HEK293 (cell line): ENCODE results near the gene TRIM44.

Experiments
- CTCF ChIA-PET: fragments of 350-600 bp; formaldehyde crosslinking; extraction: SDS; loops from one replicate; lab custom pipeline; 2021; ENCODE audit warnings: antibody characterized with exemption; lab: Yijun Ruan, JAX
- POLR2A ChIA-PET: fragments of 300-600 bp; formaldehyde crosslinking; extraction: SDS; loops from one replicate; lab custom pipeline; 2020; ENCODE audit warnings: antibody characterized with exemption, inconsistent platforms; lab: Yijun Ruan, JAX
- H3K27ac ChIP-seq: fragments of 200-500 bp; sonication (Bioruptor generic); 2 replicates; pipeline ENCODE4 v1.5.1; 2014; ENCODE audit warnings: low read depth, low read length, control low read depth, inconsistent platforms; ENCODE audit errors: extremely low read depth
- H3K36me3 ChIP-seq, 2 experiments: fragments of 200-500 bp in 1 of 2; sonication (Bioruptor generic) in 1 of 2; 1 replicate in 1 of 2; 2 replicates in 1 of 2; pipeline ENCODE4 v1.5.1; 2014 to 2017; ENCODE audit warnings: inconsistent platforms in 2 of 2, low read length in 2 of 2; ENCODE audit not compliant: control insufficient read depth in 2 of 2, insufficient read depth in 1 of 2
- H3K4me1 ChIP-seq: fragments of 200-500 bp; sonication (Bioruptor generic); 2 replicates; pipeline ENCODE4 v1.5.1; 2014; ENCODE audit warnings: mild to moderate bottlenecking, low read length, inconsistent platforms; ENCODE audit not compliant: control insufficient read depth, insufficient read depth
- H3K4me3 ChIP-seq: 2 replicates; pipeline ENCODE4 v1.5.1; 2011; ENCODE audit warnings: low read depth, mild to moderate bottlenecking, control low read depth, low read length, moderate library complexity
- H3K9me3 ChIP-seq: fragments of 200-500 bp; sonication (Bioruptor generic); 2 replicates; pipeline ENCODE4 v1.5.1; 2014; ENCODE audit warnings: low read depth, low read length, inconsistent platforms; ENCODE audit not compliant: control insufficient read depth, insufficient read depth
- BCL11A ChIP-seq: fragments of 450-650 bp; formaldehyde crosslinking; IDR thresholded peaks from 2 replicates; pipeline ENCODE4 v1.5.1; 2016; ENCODE audit warnings: low read depth, missing biosample characterization, missing genetic modification characterization
- GLI4 ChIP-seq: fragments of 450-650 bp; formaldehyde crosslinking; IDR thresholded peaks from 2 replicates; pipeline ENCODE4 v1.5.1; 2016; ENCODE audit warnings: missing biosample characterization, missing genetic modification characterization
- HOXA7 ChIP-seq: sonication (generic); formaldehyde crosslinking; IDR thresholded peaks from 2 replicates; pipeline ENCODE4 v1.8.1; 2022; ENCODE audit warnings: missing genetic modification reagents, borderline replicate concordance
- SALL2 ChIP-seq: fragments of 450-650 bp; formaldehyde crosslinking; IDR thresholded peaks from 2 replicates; pipeline ENCODE4 v1.5.0; 2017; ENCODE audit warnings: missing biosample characterization, mild to moderate bottlenecking, missing genetic modification characterization, borderline replicate concordance
- ZBTB17 ChIP-seq: fragments of 450-650 bp; formaldehyde crosslinking; IDR thresholded peaks from 2 replicates; pipeline ENCODE4 v1.5.1; 2016; ENCODE audit warnings: missing biosample characterization, missing genetic modification characterization
- ZFHX2 ChIP-seq: fragments of 450-650 bp; formaldehyde crosslinking; conservative IDR thresholded peaks from 2 replicates; pipeline ENCODE4 v1.5.1; 2016; ENCODE audit warnings: missing biosample characterization, missing genetic modification characterization
- ZFP3 ChIP-seq: fragments of 450-650 bp; formaldehyde crosslinking; IDR thresholded peaks from 2 replicates; pipeline ENCODE4 v1.5.1; 2016; ENCODE audit warnings: low read depth, missing biosample characterization, missing genetic modification characterization
- ZFP69B ChIP-seq: fragments of 450-650 bp; formaldehyde crosslinking; IDR thresholded peaks from 2 replicates; pipeline ENCODE4 v1.5.1; 2016; ENCODE audit warnings: missing biosample characterization, missing genetic modification characterization
- ZNF155 ChIP-seq: fragments of 450-650 bp; formaldehyde crosslinking; IDR thresholded peaks from 2 replicates; pipeline ENCODE4 v1.5.1; 2016; ENCODE audit warnings: missing biosample characterization, missing genetic modification characterization
- ZNF2 ChIP-seq: fragments of 450-650 bp; formaldehyde crosslinking; IDR thresholded peaks from 2 replicates; pipeline ENCODE4 v1.5.1; 2016; ENCODE audit warnings: missing biosample characterization, missing genetic modification characterization
- ZNF23 ChIP-seq: fragments of 450-650 bp; formaldehyde crosslinking; IDR thresholded peaks from 2 replicates; pipeline ENCODE4 v1.5.1; 2016; ENCODE audit warnings: missing biosample characterization, missing genetic modification characterization, borderline replicate concordance
- ZNF324 ChIP-seq: fragments of 450-650 bp; formaldehyde crosslinking; IDR thresholded peaks from 2 replicates; pipeline ENCODE4 v1.5.1; 2016; ENCODE audit warnings: missing biosample characterization, missing genetic modification characterization
- ZNF335 ChIP-seq: fragments of 450-650 bp; formaldehyde crosslinking; conservative IDR thresholded peaks from 2 replicates; pipeline ENCODE4 v1.5.1; 2016; ENCODE audit warnings: missing biosample characterization, missing genetic modification characterization
- ZNF37A ChIP-seq: fragments of 450-650 bp; IDR thresholded peaks from 2 replicates; pipeline ENCODE4 v1.5.1; 2018; ENCODE audit warnings: missing biosample characterization, missing genetic modification characterization
- ZNF473 ChIP-seq: fragments of 450-650 bp; formaldehyde crosslinking; IDR thresholded peaks from 2 replicates; pipeline ENCODE4 v1.5.1; 2017; ENCODE audit warnings: missing biosample characterization, missing genetic modification characterization
- ZNF510 ChIP-seq: fragments of 450-650 bp; formaldehyde crosslinking; IDR thresholded peaks from 2 replicates; pipeline ENCODE4 v1.5.1; 2018; ENCODE audit warnings: mild to moderate bottlenecking, missing genetic modification characterization, missing biosample characterization; ENCODE audit not compliant: insufficient replicate concordance
- ZNF555 ChIP-seq: fragments of 450-650 bp; formaldehyde crosslinking; conservative IDR thresholded peaks from 2 replicates; pipeline ENCODE4 v1.5.1; 2017; ENCODE audit warnings: missing biosample characterization, mild to moderate bottlenecking, missing genetic modification characterization, inconsistent platforms
- ZNF560 ChIP-seq: fragments of 450-650 bp; formaldehyde crosslinking; IDR thresholded peaks from 2 replicates; pipeline ENCODE4 v1.5.1; 2017; ENCODE audit warnings: missing biosample characterization, missing genetic modification characterization, borderline replicate concordance
- ZNF596 ChIP-seq: fragments of 450-650 bp; IDR thresholded peaks from 2 replicates; pipeline ENCODE4 v1.5.0; 2018; ENCODE audit warnings: missing biosample characterization, mild to moderate bottlenecking, missing genetic modification characterization, moderate library complexity
- ZNF664 ChIP-seq: fragments of 450-650 bp; formaldehyde crosslinking; IDR thresholded peaks from 2 replicates; pipeline ENCODE4 v1.5.1; 2016; ENCODE audit warnings: missing biosample characterization, missing genetic modification characterization
- ZNF670 ChIP-seq: fragments of 450-650 bp; formaldehyde crosslinking; IDR thresholded peaks from 2 replicates; pipeline ENCODE4 v1.5.1; 2016; ENCODE audit warnings: missing biosample characterization, missing genetic modification characterization, low read depth
- ZNF747 ChIP-seq: fragments of 450-650 bp; formaldehyde crosslinking; IDR thresholded peaks from 2 replicates; pipeline ENCODE4 v1.5.1; 2016; ENCODE audit warnings: missing biosample characterization, missing genetic modification characterization
- ZNF768 ChIP-seq: fragments of 450-650 bp; formaldehyde crosslinking; IDR thresholded peaks from 2 replicates; pipeline ENCODE4 v1.5.1; 2018; ENCODE audit warnings: missing biosample characterization, mild to moderate bottlenecking, missing genetic modification characterization
- ZNF776 ChIP-seq: fragments of 450-650 bp; formaldehyde crosslinking; IDR thresholded peaks from 2 replicates; pipeline ENCODE4 v1.5.0; 2017; ENCODE audit warnings: missing biosample characterization, missing genetic modification characterization, borderline replicate concordance
- ZNF792 ChIP-seq: fragments of 450-650 bp; formaldehyde crosslinking; IDR thresholded peaks from 2 replicates; pipeline ENCODE4 v1.5.1; 2016; ENCODE audit warnings: missing biosample characterization, missing genetic modification characterization
- ZSCAN30 ChIP-seq: fragments of 450-650 bp; IDR thresholded peaks from 2 replicates; pipeline ENCODE4 v1.5.1; 2018; ENCODE audit warnings: missing biosample characterization, mild to moderate bottlenecking, missing genetic modification characterization, moderate library complexity
- ZXDB ChIP-seq: fragments of 450-650 bp; formaldehyde crosslinking; IDR thresholded peaks from 2 replicates; pipeline ENCODE4 v1.5.1; 2016; ENCODE audit warnings: missing biosample characterization, missing genetic modification characterization
- TF ChIP-seq, protein P1 (sequence below): fragments of 450-650 bp; formaldehyde crosslinking; conservative IDR thresholded peaks from 2 replicates; pipeline ENCODE4 v1.5.1; 2016; ENCODE audit warnings: low read depth, missing biosample characterization, missing genetic modification characterization

The TRIM44 gene

GRCh38 chr11:35781861-35782470, 119.4 kb downstream of the TRIM44 start:
- H3K36me3 ChIP-seq = no peaks in the 10 kb centered on the region
- ChIA-PET CTCF (no interaction called here), POLR2A (interaction anchor here (0.6 kb wide), 1 partner anchor 175 kb away, joined by 4 read pairs; no protein-coding TSS in a partner anchor)
- H3K4me1 ChIP-seq = no peaks in the 10 kb centered on the region
- no peaks in the 10 kb centered on the region for H3K9me3 ChIP-seq
- H3K4me3 ChIP-seq = no peak overlapping the region
- no peak overlapping the region for H3K27ac ChIP-seq
- no peak for TF ChIP-seq ZNF324
- TF ChIP-seq ZNF560 (tag by site-specific recombination) = no peak
- no peak for TF ChIP-seq ZSCAN30

DNA sequence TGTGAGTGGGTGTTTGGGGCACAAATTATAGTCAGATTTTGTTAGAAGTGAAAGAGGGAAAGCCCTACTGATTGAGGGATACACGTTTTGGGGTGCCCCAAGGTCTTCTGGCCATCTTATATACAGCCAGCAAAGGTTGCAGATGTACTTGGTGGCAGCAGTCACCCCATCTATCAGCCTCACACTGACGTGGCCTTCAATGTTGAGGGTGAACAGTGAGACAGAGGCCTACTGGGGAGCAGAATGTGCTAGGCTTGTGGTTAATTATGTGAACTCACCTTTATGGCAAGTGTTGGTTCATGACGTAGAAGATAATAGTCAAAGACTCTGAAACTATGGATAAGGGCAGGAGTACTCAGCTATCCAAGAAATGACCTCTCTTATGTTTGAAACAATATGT, 121.2 kb downstream of the TRIM44 start:
- no peak for TF ChIP-seq GLI4 (tag by site-specific recombination)
- TF ChIP-seq ZNF37A (tag by site-specific recombination) = no peak
- TF ChIP-seq ZFP69B = no peak
- no peak for TF ChIP-seq ZNF768 (tag by site-specific recombination)
- TF ChIP-seq ZXDB (tag by site-specific recombination) = no peak
- TF ChIP-seq ZNF473 = no peak
- no peak for TF ChIP-seq ZFHX2
- TF ChIP-seq SALL2 (tag by site-specific recombination) = no peak
- TF ChIP-seq ZNF747 (tag by site-specific recombination) = no peak
- no peak for TF ChIP-seq ZNF555 (tag by site-specific recombination)
- no peak for TF ChIP-seq BCL11A (tag by site-specific recombination)
- TF ChIP-seq, protein P1, sequence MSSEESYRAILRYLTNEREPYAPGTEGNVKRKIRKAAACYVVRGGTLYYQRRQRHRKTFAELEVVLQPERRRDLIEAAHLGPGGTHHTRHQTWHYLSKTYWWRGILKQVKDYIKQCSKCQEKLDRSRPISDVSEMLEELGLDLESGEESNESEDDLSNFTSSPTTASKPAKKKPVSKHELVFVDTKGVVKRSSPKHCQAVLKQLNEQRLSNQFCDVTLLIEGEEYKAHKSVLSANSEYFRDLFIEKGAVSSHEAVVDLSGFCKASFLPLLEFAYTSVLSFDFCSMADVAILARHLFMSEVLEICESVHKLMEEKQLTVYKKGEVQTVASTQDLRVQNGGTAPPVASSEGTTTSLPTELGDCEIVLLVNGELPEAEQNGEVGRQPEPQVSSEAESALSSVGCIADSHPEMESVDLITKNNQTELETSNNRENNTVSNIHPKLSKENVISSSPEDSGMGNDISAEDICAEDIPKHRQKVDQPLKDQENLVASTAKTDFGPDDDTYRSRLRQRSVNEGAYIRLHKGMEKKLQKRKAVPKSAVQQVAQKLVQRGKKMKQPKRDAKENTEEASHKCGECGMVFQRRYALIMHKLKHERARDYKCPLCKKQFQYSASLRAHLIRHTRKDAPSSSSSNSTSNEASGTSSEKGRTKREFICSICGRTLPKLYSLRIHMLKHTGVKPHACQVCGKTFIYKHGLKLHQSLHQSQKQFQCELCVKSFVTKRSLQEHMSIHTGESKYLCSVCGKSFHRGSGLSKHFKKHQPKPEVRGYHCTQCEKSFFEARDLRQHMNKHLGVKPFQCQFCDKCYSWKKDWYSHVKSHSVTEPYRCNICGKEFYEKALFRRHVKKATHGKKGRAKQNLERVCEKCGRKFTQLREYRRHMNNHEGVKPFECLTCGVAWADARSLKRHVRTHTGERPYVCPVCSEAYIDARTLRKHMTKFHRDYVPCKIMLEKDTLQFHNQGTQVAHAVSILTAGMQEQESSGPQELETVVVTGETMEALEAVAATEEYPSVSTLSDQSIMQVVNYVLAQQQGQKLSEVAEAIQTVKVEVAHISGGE (tag by site-specific recombination) = no peak
- no peak for TF ChIP-seq ZNF510 (tag by site-specific recombination)
- no peak for TF ChIP-seq ZNF2 (tag by site-specific recombination)
- TF ChIP-seq ZNF155 (tag by site-specific recombination) = no peak
- no peak for TF ChIP-seq ZNF596
- TF ChIP-seq ZNF670 (tag by site-specific recombination) = no peak
- no peak overlapping the region for H3K27ac ChIP-seq
- no peaks in the 10 kb centered on the region for H3K4me1 ChIP-seq
- ChIA-PET POLR2A (no interaction called here), CTCF (no interaction called here)
- no peak overlapping the region for H3K4me3 ChIP-seq
- no peaks in the 10 kb centered on the region for H3K9me3 ChIP-seq
- no peaks in the 10 kb centered on the region for H3K36me3 ChIP-seq

DNA sequence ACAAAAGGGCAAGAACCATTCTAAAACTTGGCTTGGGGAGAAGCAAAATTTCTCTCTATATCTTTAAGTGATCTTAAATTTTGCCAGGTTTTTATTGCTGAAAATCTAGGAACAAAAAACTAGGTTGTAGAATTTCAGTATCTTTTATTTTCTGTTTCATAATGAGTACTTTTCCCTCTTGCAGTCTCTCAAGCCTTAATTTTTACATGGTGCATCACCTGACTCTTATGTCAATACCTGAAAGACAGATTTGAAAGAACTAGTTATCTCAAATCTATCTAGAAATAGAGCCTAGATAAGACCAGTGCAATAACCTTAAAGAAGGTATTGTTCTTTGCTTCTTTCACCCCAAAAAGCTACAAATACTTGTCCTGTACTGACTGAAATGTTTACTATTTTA, 122.1 kb downstream of the TRIM44 start:
- TF ChIP-seq ZFP3 = no peak
- no peak for TF ChIP-seq ZNF560 (tag by site-specific recombination)
- TF ChIP-seq ZNF335 (tag by site-specific recombination) = no peak
- TF ChIP-seq ZNF792 = no peak
- no peak for TF ChIP-seq HOXA7 (CRISPR knock-in tag)
- no peak for TF ChIP-seq ZNF23 (tag by site-specific recombination)
- no peak for TF ChIP-seq ZNF776
- TF ChIP-seq ZNF664 (tag by site-specific recombination) = no peak
- TF ChIP-seq SALL2 (tag by site-specific recombination) = no peak
- TF ChIP-seq ZNF747 (tag by site-specific recombination) = no peak
- TF ChIP-seq ZNF768 (tag by site-specific recombination) = no peak
- TF ChIP-seq ZBTB17 (tag by site-specific recombination) = no peak
- ChIA-PET POLR2A (no interaction called here), CTCF (interaction anchor here (0.5 to 1.8 kb wide), 2 partner anchors 37 to 862 kb away, joined by 3 to 4 read pairs; no protein-coding TSS in a partner anchor)
- H3K4me3 ChIP-seq = no peak overlapping the region
- no peaks in the 10 kb centered on the region for H3K36me3 ChIP-seq
- no peaks in the 10 kb centered on the region for H3K9me3 ChIP-seq
- no peaks in the 10 kb centered on the region for H3K4me1 ChIP-seq
- H3K27ac ChIP-seq = no peak overlapping the region
